Esophagus squamous epithelium (tissue), 4 donors: ENCODE data around the gene SLC12A7.

Experiments used
- POLR2A ChIP-seq, 4 donors: fragments of 450-650 bp; IDR thresholded peaks; one replicate each; pipeline ENCODE4 v1.6.1; 2017; ENCODE audit warnings: antibody characterized with exemption in 4 of 4, mild to moderate bottlenecking in 4 of 4, moderate library complexity in 3 of 4
- TF ChIP-seq, protein P1 (sequence below), 6 experiments: fragments of 450-650 bp in 4 of 6; fragments of 200-600 bp in 2 of 6; sonication (generic) in 2 of 6; IDR thresholded peaks; one replicate each; pipeline ENCODE4 v1.5.1; 2016 to 2019; ENCODE audit warnings: antibody characterized with exemption in 6 of 6, mild to moderate bottlenecking in 4 of 6, moderate library complexity in 4 of 6

- TF ChIP-seq, protein P1, sequence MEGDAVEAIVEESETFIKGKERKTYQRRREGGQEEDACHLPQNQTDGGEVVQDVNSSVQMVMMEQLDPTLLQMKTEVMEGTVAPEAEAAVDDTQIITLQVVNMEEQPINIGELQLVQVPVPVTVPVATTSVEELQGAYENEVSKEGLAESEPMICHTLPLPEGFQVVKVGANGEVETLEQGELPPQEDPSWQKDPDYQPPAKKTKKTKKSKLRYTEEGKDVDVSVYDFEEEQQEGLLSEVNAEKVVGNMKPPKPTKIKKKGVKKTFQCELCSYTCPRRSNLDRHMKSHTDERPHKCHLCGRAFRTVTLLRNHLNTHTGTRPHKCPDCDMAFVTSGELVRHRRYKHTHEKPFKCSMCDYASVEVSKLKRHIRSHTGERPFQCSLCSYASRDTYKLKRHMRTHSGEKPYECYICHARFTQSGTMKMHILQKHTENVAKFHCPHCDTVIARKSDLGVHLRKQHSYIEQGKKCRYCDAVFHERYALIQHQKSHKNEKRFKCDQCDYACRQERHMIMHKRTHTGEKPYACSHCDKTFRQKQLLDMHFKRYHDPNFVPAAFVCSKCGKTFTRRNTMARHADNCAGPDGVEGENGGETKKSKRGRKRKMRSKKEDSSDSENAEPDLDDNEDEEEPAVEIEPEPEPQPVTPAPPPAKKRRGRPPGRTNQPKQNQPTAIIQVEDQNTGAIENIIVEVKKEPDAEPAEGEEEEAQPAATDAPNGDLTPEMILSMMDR (IDR thresholded peaks at IDR 0.05) = no peak
- no peak for TF ChIP-seq POLR2A (IDR thresholded peaks at IDR 0.05)
Observed at GRCh38 chr5:1116109-1116740, 4.4 kb upstream of the SLC12A7 start.
